K562 (cell line): ENCODE data around the gene SLC25A21. TPM values are rescaled to one million over a fixed set of nuclear protein-coding genes. Genes with fewer than 3 reads are reported as not detected.
A peak's percentile ranks its signal among the peaks of the same experiment; 100 is the strongest.

Source experiments
- ATAC-seq: fragments of 200-7000 bp; cut with Tn5 transposase; 3 replicates; pipeline ENCODE4 v1.9.1; 2020; ENCODE audit warnings: moderate library complexity
- BruUV-seq: library from RNA; stranded (reverse); fragments of 400-500 nt; replicated peaks from 2 replicates; lab custom pipeline; 2021; lab: Mats Ljungman, UMichigan
- CTCF ChIA-PET: fragments of 300-600 bp; formaldehyde crosslinking; extraction: SDS; loops from one replicate; lab custom pipeline; 2021; ENCODE audit warnings: low intra/inter-chr PET ratio; lab: Yijun Ruan, JAX
- POLR2A ChIA-PET: fragments of 300-600, 350-650 bp; sonication (Branson Sonifier 250); formaldehyde crosslinking; extraction: SDS; loops from one replicate; lab custom pipeline; 2021; ENCODE audit warnings: antibody characterized with exemption, inconsistent platforms; lab: Yijun Ruan, JAX
- DNase-seq, 4 experiments: peaks; one replicate each; pipeline versions ENCODE4 v3.0.0 to v3.0.0-alpha.2; 2011 to 2018; ENCODE audit warnings: low spot score in 3 of 4, mixed read lengths in 3 of 4; ENCODE audit errors: extremely low read depth in 1 of 4
- FAIRE-seq: peaks from 2 replicates; lab custom pipeline; 2011; peaks lifted over from hg19 to GRCh38; lab: Jason Lieb, UNC
- H2AFZ ChIP-seq: 2 replicates; pipeline ENCODE4 v1.6.0; 2011; ENCODE audit warnings: low read depth, low read length, control low read depth, inconsistent platforms
- H3K27ac ChIP-seq: fragments of 200-600 bp; 3 replicates; pipeline ENCODE4 v1.8.0; 2011; ENCODE audit warnings: low read depth, mild to moderate bottlenecking, control low read depth, inconsistent platforms, low read length, moderate library complexity, mixed read lengths; ENCODE audit errors: extremely low read depth
- H3K27me3 ChIP-seq, 2 experiments: fragments of 300-600 bp in 1 of 2; 2 replicates in 1 of 2; 3 replicates in 1 of 2; pipeline versions ENCODE4 v1.6.0 to v1.8.0; 2011; ENCODE audit warnings: inconsistent platforms in 2 of 2, low read length in 2 of 2, mild to moderate bottlenecking in 1 of 2, mixed read lengths in 1 of 2, moderate library complexity in 1 of 2; ENCODE audit not compliant: control insufficient read depth in 2 of 2, insufficient read depth in 2 of 2
- H3K36me3 ChIP-seq: fragments of 300-600 bp; 3 replicates; pipeline ENCODE4 v1.8.0; 2011; ENCODE audit warnings: mild to moderate bottlenecking, low read length, inconsistent platforms; ENCODE audit not compliant: control insufficient read depth, insufficient read depth
- H3K4me1 ChIP-seq, 2 experiments: fragments of 200-600 bp in 1 of 2; replicated peaks in 1 of 2; 2 replicates in 1 of 2; 3 replicates in 1 of 2; pipeline versions ENCODE4 v1.5.1 to v1.8.0; 2011; ENCODE audit warnings: inconsistent platforms in 2 of 2, low read length in 2 of 2, mild to moderate bottlenecking in 1 of 2, mixed read lengths in 1 of 2, moderate library complexity in 1 of 2; ENCODE audit not compliant: control insufficient read depth in 2 of 2, insufficient read depth in 2 of 2
- H3K4me2 ChIP-seq: 2 replicates; pipeline ENCODE4 v1.6.1; 2011; ENCODE audit warnings: low read length, control low read depth, inconsistent platforms, mixed read lengths; ENCODE audit not compliant: insufficient read depth
- H3K4me3 ChIP-seq: fragments of 200-600 bp; sonication (generic), shearing (Covaris generic); 2 replicates; pipeline ENCODE4 v1.5.1; 2016; ENCODE audit warnings: control low read depth, inconsistent platforms
- H3K79me2 ChIP-seq: fragments of 200-600 bp; 3 replicates; pipeline ENCODE4 v1.8.0; 2011; ENCODE audit warnings: low read length, inconsistent platforms; ENCODE audit not compliant: control insufficient read depth, insufficient read depth
- H3K9ac ChIP-seq, 2 experiments: 2 replicates each; pipeline versions ENCODE4 v1.6.0 to v1.6.1; 2011; ENCODE audit warnings: low read depth in 2 of 2, low read length in 2 of 2, control low read depth in 1 of 2, inconsistent platforms in 1 of 2, mild to moderate bottlenecking in 1 of 2, mixed read lengths in 1 of 2; ENCODE audit not compliant: insufficient read depth in 1 of 2
- H3K9me1 ChIP-seq: one replicate; pipeline ENCODE4 v1.6.0; 2011; ENCODE audit warnings: inconsistent platforms, mild to moderate bottlenecking, low read length, moderate library complexity; ENCODE audit not compliant: control insufficient read depth, insufficient read depth
- H3K9me3 ChIP-seq: replicated peaks from 2 replicates; pipeline ENCODE4 v1.5.1; 2011; ENCODE audit warnings: low read depth, low read length, inconsistent platforms; ENCODE audit not compliant: control insufficient read depth, insufficient read depth
- H4K20me1 ChIP-seq: replicated peaks from 2 replicates; pipeline ENCODE4 v1.6.1; 2011; ENCODE audit warnings: low read length, inconsistent platforms, mixed read lengths; ENCODE audit not compliant: control insufficient read depth, insufficient read depth
- BHLHE40 ChIP-seq: IDR thresholded peaks from 2 replicates; pipeline ENCODE4 v1.6.1; 2011; ENCODE audit warnings: low read length, improper control_type of control experiment
- CEBPB ChIP-seq: fragments of 450-650 bp; IDR thresholded peaks from 2 replicates; pipeline ENCODE4 v1.6.1; 2016; ENCODE audit warnings: missing genetic modification characterization, missing compliant biosample characterization
- GATAD2A ChIP-seq: fragments of 450-650 bp; IDR thresholded peaks from 2 replicates; pipeline ENCODE4 v1.6.1; 2017
- TRIM28 ChIP-seq: fragments of 450-650 bp; IDR thresholded peaks from 2 replicates; pipeline ENCODE4 v1.6.1; 2017
- WGBS: fragments of 100-300 bp; shearing (Covaris generic); methylation state at CpG from one replicate; pipeline ENCODE4 v1.1.6; 2016; ENCODE audit warnings: low coverage, mixed read lengths; ENCODE audit not compliant: insufficient coverage; ENCODE audit errors: missing lambda C conversion rate; 5-methylcytosine and 5-hydroxymethylcytosine counted together
- in situ Hi-C: fragments of 300-500 bp; cut with MboI; formaldehyde crosslinking; loops from 4 replicates; pipeline ENCODE4 v1.15.0; 2018; ENCODE audit warnings: inconsistent platforms, mixed read lengths
- intact Hi-C: fragments of 100-400 bp; cut with micrococcal nuclease; formaldehyde crosslinking; loops from 2 replicates; pipeline ENCODE4 v1.14.2; 2022
- polyA plus RNA-seq, 8 experiments: library from polyadenylated mRNA; depleted of rRNA in 4 of 8; stranded (reverse) in 5 of 8; unstranded in 3 of 8; fragments of >200 nt; fragmentation: Nextera tagmentation in 2 of 8; fragmentation: Illumina TruSeq in 1 of 8; extraction: Ambion mirVana in 2 of 8; extraction: Trizol in 1 of 8; gene quantifications; 2 replicates each; pipeline versions ENCODE4 v1.2.1 to v1.2.3, GENCODE V29; 2011 to 2014; ENCODE audit warnings: inconsistent platforms in 1 of 8, missing spikeins in 1 of 8
- total RNA-seq, 7 experiments: library from RNA; depleted of rRNA in 6 of 7; stranded (reverse); fragments of >200 nt in 6 of 7; fragmentation: Illumina TruSeq in 2 of 7; extraction: Trizol in 2 of 7; gene quantifications; 2 replicates each; pipeline versions ENCODE4 v1.2.1 to v1.2.3, GENCODE V29; 2011 to 2021; ENCODE audit warnings: low replicate concordance in 1 of 7
- TF ChIP-seq, protein P1 (sequence below): sonication (generic); formaldehyde crosslinking; IDR thresholded peaks from 2 replicates; pipeline ENCODE4 v1.8.0; 2022; ENCODE audit warnings: mild to moderate bottlenecking, missing genetic modification reagents
- TF ChIP-seq, protein P2 (sequence below): fragments of 250-450 bp; sonication (Bioruptor Pico); IDR thresholded peaks from 2 replicates; pipeline ENCODE4 v1.4.0; 2020; ENCODE audit warnings: mild to moderate bottlenecking, moderate library complexity

The SLC25A21 gene
- total and polyA plus RNA-seq, 9 of the 15 experiments (the other 6 are each of a cell fraction or from before 2014, with no cell fraction given) = 15.2 to 46.7 (median 28.7) TPM

DNA sequence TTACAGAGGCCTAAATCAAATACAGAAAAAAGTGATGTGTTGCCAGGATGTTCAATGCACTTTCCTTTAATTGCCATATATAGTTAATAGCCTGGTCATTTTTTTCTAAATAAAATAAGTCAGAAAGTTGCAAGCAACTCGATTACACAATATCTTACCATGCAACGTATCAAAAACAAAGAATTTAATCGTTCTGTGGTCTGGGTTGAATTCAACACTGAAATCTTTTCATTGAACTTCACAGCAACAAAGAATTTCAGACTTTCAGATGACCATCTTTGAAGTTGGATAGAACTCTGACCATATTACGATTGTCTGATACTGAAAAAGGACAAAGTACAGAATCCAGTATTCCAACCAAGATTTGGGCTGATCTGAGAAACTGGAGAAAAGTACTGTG lies 231.9 kb downstream of the SLC25A21 start:
- no peaks in the 10 kb centered on the region; the same call in 2 of the 3 replicates for H3K36me3 ChIP-seq
- no peaks in the 10 kb centered on the region for H3K9me3 ChIP-seq
- FAIRE-seq (no peak), DNase-seq (no peak)
- no peak overlapping the region for H3K4me2 ChIP-seq
- no peak overlapping the region for H2AFZ ChIP-seq
- H3K9me1 ChIP-seq = no peaks in the 10 kb centered on the region
- WGBS = 75% methylated on average over 3 of the region's 4 CpGs
- no peak overlapping the region for H3K4me3 ChIP-seq
- H4K20me1 ChIP-seq = no peaks in the 10 kb centered on the region
- H3K27me3 ChIP-seq = no peaks in the 10 kb centered on the region
- H3K4me1 ChIP-seq = no peaks in the 10 kb centered on the region
- in situ Hi-C loops = no loop called here
- TF ChIP-seq, protein P1, sequence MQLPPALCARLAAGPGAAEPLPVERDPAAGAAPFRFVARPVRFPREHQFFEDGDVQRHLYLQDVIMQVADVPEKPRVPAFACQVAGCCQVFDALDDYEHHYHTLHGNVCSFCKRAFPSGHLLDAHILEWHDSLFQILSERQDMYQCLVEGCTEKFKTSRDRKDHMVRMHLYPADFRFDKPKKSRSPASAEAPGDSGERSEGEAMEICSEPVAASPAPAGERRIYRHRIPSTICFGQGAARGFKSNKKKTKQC (CRISPR knock-in tag) = no peak
- TF ChIP-seq GATAD2A (no peak), CEBPB (tag) (peak; percentile 28; the same call in 1 of the 2 replicates), BHLHE40 (no peak), TRIM28 (no peak)
- TF ChIP-seq, protein P2, sequence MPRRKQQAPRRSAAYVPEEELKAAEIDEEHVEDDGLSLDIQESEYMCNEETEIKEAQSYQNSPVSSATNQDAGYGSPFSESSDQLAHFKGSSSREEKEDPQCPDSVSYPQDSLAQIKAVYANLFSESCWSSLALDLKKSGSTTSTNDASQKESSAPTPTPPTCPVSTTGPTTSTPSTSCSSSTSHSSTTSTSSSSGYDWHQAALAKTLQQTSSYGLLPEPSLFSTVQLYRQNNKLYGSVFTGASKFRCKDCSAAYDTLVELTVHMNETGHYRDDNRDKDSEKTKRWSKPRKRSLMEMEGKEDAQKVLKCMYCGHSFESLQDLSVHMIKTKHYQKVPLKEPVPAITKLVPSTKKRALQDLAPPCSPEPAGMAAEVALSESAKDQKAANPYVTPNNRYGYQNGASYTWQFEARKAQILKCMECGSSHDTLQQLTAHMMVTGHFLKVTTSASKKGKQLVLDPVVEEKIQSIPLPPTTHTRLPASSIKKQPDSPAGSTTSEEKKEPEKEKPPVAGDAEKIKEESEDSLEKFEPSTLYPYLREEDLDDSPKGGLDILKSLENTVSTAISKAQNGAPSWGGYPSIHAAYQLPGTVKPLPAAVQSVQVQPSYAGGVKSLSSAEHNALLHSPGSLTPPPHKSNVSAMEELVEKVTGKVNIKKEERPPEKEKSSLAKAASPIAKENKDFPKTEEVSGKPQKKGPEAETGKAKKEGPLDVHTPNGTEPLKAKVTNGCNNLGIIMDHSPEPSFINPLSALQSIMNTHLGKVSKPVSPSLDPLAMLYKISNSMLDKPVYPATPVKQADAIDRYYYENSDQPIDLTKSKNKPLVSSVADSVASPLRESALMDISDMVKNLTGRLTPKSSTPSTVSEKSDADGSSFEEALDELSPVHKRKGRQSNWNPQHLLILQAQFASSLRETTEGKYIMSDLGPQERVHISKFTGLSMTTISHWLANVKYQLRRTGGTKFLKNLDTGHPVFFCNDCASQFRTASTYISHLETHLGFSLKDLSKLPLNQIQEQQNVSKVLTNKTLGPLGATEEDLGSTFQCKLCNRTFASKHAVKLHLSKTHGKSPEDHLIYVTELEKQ (CRISPR knock-in tag) = no peak
- TF ChIP-seq, all 486 proteins: peak for 1
- CTCF ChIA-PET = no interaction called here
- intact Hi-C loops = loop anchor here (5.0 to 10.0 kb wide), 3 partner anchors 168 to 386 kb away; no protein-coding TSS in a partner anchor
- H3K27ac ChIP-seq = no peak overlapping the region
- H3K79me2 ChIP-seq = no peaks in the 10 kb centered on the region
- no peak for ATAC-seq
- BruUV-seq = no TSS peak
- POLR2A ChIA-PET = no interaction called here
- no peak overlapping the region for H3K9ac ChIP-seq
